ENCODE results near the gene ELMO2.

Gene ELMO2

DNA sequence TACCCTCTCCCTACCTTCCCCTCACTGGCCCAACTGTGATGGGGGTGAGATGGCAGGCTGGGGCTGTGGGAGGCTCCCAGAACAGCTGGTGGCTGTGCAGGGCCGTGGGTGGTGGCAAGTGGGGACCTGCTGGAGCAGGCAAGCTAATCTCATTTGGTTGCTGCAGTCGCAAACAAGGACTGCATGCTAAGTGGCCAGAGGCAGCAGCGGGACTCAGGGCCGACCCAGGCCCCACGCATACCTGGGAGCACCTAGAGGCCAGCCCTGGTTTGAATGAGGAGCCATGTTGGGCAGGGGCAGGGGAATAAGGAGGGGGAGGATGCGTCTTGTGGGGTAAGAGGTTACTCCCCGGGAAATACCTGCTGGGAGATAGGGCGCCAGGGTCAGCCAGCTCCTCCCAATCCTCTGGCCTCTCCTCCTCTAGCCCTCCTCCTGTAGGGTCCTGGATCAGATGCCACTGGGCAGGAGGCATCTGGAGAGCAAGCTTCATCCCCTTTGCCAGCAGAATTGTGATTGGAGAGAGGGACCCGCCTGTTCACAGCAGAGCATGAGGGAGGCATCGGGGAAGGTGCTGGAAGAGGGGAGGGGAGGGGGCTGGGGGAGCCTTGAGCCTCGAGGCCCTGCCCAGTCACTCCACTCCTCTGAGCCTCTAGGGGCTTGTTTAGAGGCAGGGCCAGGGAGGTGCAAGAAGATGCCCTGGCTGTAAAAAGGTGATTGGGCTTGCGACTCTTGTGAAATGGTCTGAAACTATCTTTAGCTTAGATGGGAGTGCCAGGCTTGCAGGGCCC is 73.8 kb downstream of the ELMO2 start:
- no peak for FAIRE-seq

DNA sequence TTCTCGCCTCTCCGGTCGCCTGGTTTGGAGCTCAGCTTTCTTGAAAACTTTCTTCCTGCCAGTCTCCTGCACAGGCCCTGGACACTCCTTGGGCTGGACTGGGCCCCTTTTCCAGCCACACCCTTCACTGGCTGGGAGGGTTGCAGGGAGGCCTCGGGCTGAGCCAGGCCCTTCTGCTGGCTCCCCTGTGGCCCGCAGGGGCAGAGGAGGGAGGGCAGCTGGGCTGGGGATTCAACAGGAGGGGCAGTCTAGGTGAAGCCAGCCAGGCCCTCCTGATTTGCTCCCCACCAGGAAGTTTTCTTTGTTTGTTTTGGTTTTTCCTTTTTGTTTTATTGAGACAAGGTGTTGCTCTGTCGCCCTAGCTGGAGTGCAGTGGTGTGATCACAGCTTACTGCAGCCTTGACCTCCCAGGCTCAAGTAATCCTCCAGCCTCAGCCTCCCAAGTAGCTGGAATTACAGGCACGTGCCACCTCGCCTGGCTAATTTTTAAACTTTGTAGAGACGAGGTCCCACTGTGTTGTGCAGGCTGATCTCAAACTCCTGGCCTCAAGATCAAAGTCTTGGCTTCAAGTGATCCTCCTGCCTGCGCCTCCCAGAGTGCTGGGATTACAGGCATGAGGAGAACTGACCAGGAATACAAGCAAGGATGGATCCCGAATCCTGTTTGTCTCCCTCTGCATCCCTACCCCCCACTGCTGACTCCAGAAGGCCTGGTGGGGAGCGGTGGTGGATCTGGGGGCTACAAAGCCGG is 74.6 kb downstream of the ELMO2 start:
- no peak for FAIRE-seq

- no peak for FAIRE-seq
Observed at GRCh38 chr20:46330831-46331371, 75.5 kb downstream of the ELMO2 start.

- FAIRE-seq: no peak
Observed at GRCh38 chr20:46330072-46330763, 76.2 kb downstream of the ELMO2 start.

DNA sequence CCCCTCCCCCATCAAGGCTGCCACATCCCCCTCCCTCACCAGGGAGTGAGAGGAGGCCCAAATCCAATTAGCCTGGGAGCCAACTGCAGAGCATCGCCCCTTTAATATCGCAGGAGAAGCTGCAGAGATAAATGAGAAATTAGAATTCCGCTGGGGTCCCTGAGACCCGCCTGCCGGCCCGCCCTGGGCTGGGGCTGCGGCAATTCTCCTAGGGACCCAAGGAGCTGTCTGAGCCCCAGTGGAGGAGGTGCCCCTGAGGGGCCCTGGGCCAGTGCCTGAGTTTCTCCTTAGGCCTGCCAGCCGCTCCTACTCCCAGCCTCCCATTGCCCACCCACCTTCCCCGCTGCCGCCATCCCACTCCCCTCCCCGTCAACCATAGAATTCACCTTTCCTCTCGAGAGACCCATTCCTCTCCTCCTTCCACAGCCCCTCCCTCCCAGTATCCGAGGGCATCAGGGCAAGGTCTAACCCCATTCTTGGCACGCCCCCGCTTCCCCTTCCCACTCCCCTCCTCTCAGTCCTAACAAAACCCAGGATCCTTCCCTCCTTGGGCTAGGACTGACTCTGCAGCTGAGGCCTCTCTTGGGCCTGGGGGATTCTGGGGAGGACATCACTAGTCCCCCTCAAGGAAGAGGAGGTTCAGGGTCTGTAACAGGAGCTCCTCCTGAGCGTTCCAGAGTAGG is 78.1 kb downstream of the ELMO2 start:
- FAIRE-seq: no peak

GRCh38 chr20:46327557-46327956 is 78.9 kb downstream of the ELMO2 start:
- FAIRE-seq: no peak

- no peak for FAIRE-seq
Observed at GRCh38 chr20:46325789-46326188, 80.6 kb downstream of the ELMO2 start.

GRCh38 chr20:46324960-46325703 is 81.3 kb downstream of the ELMO2 start:
- FAIRE-seq: no peak

GRCh38 chr20:46324379-46324778 is 82.0 kb downstream of the ELMO2 start:
- FAIRE-seq: no peak

DNA sequence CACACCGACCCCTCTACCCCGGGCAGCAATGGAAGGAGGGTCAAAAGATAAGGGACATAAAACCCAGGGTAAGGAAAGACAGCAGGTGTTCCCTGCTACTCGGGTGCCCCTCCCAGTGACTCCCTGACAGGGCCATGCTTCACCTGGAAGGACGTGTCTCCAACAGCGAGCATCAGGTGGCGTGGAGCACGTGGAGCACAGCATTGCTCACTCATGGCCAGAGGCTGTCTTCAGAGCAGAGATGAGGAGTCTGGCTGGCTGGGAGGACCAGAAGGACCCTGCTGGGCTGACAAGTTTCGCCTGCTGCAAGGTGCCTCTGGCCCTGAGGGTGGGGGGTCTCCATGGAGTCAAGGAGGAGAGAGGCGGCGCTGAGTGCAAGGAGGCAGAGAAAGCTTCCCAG is 82.9 kb downstream of the ELMO2 start:
- no peak for FAIRE-seq

DNA sequence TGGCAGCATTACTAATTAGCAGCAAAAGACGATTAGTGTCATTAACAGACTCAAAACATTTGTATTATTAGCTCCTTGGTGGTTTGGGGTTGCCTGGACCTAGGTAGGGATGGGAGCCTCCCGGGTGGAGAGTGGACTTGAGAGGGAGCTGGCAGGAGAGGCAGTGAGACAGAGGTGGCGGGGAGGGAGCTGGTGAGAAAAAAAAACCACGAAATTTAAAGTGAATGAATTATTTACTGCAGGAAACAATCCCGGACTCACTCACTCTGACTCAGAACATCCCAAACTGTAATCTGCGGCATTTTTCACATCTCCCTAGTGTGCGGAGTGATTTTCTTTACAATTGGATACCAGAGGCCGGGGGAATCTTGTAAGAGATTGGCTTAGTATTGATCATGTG is 83.8 kb downstream of the ELMO2 start:
- no peak for FAIRE-seq

GRCh38 chr20:46317685-46318177 is 88.7 kb downstream of the ELMO2 start:
- FAIRE-seq: no peak

- no peak for FAIRE-seq
Observed at GRCh38 chr20:46316984-46317684, 89.3 kb downstream of the ELMO2 start.

All from colon (tissue), 2 donors.